Activated T-cell treated with anti-CD3 and anti-CD28 coated beads, Interleukin-2, amount 50 U/mL, for 48 hours (primary cell): ENCODE measurements around the gene ANXA2.
A peak's percentile ranks its signal among the peaks of the same experiment; 100 is the strongest.

Experiments used
- DNase-seq, 2 experiments: peaks; one replicate each; pipeline ENCODE4 v3.0.0-alpha.2; 2020

ANXA2 gene

GRCh38 chr15:60363903-60364611 is 33.7 kb downstream of the ANXA2 start:
- DNase-seq = no peak

- DNase-seq = peak in 1 of 2 experiments; percentile 28
Observed at GRCh38 chr15:60363087-60363549, 34.7 kb downstream of the ANXA2 start.

- peak; percentile 41 to 59 for DNase-seq
Observed at GRCh38 chr15:60362321-60363086, 35.3 kb downstream of the ANXA2 start.

- peak; percentile 50 to 57 for DNase-seq
Observed at GRCh38 chr15:60359738-60360137, 38.0 kb downstream of the ANXA2 start.

- DNase-seq = no peak
Observed at GRCh38 chr15:60358935-60359682, 38.7 kb downstream of the ANXA2 start.

- no peak for DNase-seq
Observed at GRCh38 chr15:60356832-60357231, 41.0 kb downstream of the ANXA2 start.

- DNase-seq = no peak
Observed at GRCh38 chr15:60355148-60355857, 42.5 kb downstream of the ANXA2 start.

GRCh38 chr15:60353245-60353920 is 44.4 kb downstream of the ANXA2 start:
- DNase-seq = no peak

- DNase-seq = no peak
Observed at GRCh38 chr15:60352525-60352924, 45.3 kb downstream of the ANXA2 start.

GRCh38 chr15:60351066-60351465 is 46.7 kb downstream of the ANXA2 start:
- no peak for DNase-seq

- no peak for DNase-seq
Observed at GRCh38 chr15:60350108-60350507, 47.7 kb downstream of the ANXA2 start.

GRCh38 chr15:60349589-60349988 is 48.2 kb downstream of the ANXA2 start:
- DNase-seq = no peak

GRCh38 chr15:60347480-60348049 is 50.2 kb downstream of the ANXA2 start:
- no peak for DNase-seq

- DNase-seq = no peak
Observed at GRCh38 chr15:60346653-60347052, 51.1 kb downstream of the ANXA2 start.

- no peak for DNase-seq
Observed at GRCh38 chr15:60346077-60346476, 51.7 kb downstream of the ANXA2 start.

GRCh38 chr15:60345598-60345997 is 52.2 kb downstream of the ANXA2 start:
- DNase-seq = no peak

- DNase-seq = no peak
Observed at GRCh38 chr15:60344987-60345386, 52.8 kb downstream of the ANXA2 start.

GRCh38 chr15:60344461-60344860 is 53.3 kb downstream of the ANXA2 start:
- no peak for DNase-seq

GRCh38 chr15:60343221-60343970 is 54.4 kb downstream of the ANXA2 start:
- DNase-seq = no peak

- no peak for DNase-seq
Observed at GRCh38 chr15:60340207-60340921, 57.4 kb downstream of the ANXA2 start.
